ENCODE measurements around the gene TPCN2. TPM values are rescaled to one million over a fixed set of nuclear protein-coding genes. Genes with fewer than 3 reads are reported as not detected.

Gene TPCN2
- total RNA-seq, 1 donor from 2014 or later, result 6.6 TPM

DNA sequence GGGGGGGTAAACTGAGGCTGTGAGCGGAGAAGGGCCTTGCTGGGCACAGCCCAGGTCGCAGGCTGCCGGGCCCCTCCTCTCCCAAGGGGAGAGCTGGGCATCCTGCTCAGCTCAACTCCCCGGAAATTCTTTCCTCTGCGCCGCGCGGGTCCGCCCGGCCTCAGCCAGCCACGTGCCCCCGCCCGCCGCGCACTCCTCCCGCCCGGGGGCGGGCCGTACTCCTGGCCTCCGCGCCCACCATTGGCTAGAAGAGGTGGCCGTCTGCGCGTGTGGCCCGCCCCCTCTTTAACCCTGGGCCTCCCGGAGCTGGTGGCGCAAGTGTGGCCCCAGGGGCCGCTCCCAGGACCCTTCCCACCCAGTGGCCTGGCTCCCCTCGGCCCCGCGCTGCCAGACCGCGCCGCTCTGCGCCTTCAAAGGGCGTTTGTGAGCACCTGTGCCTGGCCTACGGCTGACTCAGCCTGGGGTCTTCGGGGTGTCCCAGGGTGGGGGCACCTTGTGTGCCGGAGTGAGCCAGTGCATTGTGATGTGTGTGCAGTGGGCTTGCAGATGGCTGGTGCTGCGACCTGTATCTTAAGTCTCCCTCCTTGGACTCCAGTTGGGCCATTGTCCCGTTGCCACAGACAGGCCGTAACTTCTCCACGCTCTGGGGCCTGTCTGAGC lies 37.6 kb upstream of the TPCN2 start:
- peak; percentile 63 for ATAC-seq

DNA sequence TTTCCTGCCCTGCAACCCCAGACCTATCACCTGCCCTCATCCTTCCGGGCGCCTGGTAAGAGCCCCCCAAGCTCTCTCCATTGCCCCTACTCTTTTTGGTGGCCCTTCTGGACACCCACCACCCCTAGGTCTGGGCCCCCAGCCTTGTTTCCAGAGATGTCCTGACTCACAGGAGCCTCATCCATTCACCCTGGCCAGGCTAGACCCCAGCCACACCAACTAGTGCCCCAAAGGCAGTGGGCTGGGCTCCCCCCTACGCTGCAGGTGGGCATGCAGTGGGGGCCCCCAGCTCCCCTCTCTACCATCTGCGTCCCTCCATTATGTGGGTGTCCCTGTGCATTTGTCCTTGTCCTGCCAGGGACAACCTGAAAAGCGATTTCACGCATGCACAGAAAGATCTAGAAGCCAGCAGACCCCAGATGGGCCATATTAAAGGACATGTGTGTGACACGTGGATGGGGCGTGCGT lies 37.1 kb upstream of the TPCN2 start:
- no peak for ATAC-seq

DNA sequence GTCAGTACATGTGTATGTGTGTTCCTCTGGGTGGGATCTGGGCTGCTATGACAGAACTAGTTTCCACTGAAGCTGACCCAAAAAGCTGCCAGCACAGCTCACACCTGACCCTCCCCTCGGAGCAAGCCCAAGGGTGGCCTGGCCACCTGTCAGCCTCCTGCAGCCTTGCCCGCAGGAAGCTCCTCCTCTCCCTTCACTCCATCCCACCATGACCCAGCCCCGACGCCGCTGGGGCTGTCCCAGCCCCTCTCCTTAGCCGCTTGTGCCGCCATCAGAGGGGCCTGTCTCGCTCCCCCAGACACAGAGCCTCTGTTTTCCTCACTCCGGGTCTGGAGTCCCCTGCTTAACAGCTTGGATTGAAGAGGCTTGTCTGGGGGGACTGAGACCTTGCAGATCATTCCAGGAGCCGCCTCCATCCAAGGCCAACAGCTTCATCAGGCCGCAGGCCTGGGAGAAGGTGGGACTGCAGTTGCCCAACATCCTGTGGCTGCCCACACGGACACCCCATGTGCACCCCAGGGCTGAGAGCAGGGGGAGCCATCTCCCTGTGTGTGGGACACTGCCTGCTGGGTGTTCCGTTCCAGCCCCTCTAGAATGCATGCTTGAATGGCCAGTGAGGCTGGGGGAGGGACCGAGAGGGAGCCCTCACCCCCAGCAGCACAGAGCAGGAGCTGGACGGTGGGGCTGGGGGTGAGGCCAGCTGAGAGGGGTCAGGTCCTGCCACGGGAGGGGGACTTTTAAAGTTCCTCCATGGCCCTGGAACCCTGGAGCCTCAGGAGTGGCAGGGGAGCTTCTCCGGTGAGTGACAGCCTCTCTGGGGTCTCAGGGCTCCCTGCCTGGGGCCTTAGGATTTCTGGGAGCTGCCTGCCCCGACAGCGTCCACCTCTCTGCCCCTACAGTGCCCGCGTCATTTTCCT lies 36.4 kb upstream of the TPCN2 start:
- no peak for ATAC-seq

DNA sequence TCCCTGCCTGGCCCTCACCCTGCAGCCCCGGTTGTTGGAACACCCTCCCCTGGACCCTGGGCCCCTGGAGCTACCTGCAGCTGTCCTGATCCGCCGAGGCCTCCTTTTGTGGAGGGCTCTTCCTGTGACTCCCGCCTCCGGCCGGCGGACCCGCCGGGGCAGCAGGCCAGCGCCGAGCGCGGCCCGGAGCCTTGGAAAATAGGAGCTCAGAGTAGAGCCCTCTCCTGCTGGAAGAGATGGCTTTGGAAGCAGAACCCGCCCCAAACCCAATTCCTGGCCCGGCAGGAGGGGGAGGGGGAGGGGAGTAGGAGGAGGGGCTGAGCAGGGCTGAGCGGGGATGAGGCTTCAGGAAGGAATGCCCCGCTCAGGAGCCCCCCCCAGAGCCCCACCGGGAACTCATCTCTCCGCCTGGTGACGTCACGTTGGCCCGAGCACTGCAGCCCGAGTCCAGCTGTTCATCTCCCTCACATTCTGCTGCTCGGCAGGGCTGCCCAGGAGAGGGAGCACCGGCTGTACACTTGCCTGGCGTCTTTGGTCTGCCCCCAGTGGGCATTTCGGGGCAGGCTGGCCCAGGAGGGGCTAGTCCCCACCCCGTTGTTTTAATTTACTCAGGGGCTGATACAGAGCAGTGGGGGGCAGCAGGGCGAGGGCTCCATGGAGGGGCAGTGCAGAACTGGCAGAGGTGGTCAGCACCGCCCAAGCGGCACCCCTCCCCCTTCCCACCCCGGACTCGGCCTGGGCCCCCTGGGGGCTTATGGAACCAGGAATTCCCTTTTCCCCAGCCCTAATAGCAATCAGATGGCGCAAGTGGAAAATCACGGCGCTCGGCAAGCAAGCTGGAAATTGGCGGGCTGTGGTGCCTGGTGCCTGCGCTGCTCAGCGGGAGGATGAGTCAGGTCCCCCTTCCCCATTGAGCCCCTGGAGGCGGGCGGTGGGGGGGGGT lies 35.5 kb upstream of the TPCN2 start, which contains the start of gene MRGPRF:
Gene MRGPRF, minus strand, starts transcription at position 238 of the 943 bp plus-strand sequence. CDS start 3,345 bp downstream, outside the sequence.
- ATAC-seq, result no peak

DNA sequence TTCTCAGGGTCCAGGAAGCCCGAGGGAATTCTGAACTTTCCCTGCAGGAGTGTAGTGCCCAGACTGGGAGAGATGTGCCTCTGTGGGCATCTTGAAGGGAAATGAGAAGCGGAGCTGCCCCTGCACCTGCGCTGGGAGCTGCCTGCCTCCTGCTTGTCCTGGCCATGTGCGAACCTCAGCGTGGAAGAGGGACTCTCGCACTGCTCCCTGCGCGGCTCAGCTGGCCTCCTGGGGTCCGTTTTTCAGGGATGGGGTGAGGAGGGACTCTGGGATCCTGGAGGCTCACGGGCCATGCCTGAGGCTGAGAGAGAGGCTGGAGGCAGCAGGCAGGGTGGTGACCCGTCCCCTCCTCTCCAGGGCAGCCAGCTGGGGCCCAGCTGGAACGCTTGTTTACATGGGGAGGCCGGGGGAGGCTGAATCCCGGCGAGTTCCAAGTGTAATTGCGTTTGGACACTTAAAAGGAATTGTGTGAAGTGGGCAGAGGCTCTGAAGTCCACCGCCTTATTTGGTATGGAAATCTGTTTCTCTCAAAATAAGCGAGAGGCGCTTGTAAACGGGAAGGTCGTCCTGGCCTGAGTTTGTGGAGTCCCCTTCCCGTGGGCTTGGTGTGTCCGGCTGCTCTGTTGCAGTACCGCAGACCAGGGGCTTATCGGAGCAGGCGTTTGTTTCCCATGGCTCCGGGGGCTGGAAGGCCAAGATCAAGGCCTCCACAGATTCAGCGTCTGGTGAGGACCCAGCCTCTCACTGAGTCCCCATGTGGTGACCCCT lies 34.5 kb upstream of the TPCN2 start:
- no peak for ATAC-seq

DNA sequence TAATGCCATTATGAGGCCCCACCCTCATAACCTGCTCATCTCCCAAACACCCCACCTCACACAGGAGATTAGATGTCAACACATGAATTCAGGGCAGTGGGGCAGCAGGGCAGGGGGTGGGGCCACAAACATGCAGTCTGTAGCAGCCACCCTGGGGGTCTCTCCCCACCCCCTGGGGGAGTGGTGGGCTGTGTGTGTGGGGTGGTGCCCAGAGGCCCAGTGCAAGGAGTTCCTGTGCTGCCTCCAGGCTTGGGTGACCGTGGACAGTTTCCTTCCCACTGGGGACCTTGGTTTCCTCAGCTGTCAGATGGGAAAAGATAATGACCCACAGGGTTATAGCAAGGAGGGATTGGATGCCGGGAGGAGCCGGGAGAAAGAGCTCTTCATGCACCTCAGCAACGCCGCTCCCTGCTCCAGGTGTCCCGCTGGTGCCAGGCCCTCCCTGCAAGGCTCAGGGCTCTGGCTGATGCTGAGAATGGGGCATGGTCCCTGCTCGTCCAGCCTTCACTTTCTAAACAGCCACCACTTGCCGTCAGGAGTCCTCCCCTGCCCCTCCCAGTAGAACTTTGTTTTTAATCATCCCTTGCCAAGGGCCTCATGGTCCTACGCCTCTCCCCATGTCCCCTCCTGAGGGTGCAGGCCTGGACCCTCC lies 33.7 kb upstream of the TPCN2 start:
- no peak for ATAC-seq

DNA sequence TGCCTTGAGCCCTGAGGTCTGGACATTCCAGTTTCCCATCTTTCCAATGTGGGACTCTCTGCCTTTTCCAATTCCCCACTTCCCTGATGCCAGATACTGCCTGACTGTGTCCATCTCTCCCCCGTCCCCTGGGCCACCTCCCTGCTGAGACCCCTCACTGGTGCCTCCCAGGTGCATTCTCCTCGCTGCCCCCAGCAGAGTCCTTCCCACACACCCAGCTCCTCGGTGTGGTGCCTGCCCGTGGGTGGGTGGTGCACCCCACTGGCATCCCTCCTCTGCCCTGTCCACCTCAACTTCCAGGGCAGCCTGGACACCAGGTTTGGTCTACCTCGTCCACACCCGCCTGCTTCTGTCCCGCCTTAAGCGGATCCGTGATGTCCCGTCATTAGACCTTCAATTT lies 30.8 kb upstream of the TPCN2 start:
- ATAC-seq, result no peak

DNA sequence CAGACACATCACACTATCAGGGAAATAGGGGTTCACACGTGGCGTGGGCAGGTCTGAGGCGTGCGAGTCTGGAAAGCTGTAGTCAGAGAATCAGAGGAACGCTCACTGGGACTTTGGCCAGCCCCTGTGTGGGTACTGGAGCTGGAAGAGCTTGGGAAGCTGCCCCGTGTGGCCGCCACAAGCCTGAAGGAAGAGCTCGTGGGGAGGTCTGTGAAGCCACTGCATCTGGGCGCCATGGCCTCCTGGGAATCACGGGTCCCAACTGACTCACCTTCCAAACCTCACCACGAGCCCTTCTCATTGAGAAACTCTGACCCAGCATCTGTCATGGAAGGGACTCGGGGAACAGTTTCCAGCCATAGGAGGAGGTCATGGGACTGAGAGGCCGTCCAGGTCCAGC lies 29.8 kb upstream of the TPCN2 start:
- no peak for ATAC-seq

DNA sequence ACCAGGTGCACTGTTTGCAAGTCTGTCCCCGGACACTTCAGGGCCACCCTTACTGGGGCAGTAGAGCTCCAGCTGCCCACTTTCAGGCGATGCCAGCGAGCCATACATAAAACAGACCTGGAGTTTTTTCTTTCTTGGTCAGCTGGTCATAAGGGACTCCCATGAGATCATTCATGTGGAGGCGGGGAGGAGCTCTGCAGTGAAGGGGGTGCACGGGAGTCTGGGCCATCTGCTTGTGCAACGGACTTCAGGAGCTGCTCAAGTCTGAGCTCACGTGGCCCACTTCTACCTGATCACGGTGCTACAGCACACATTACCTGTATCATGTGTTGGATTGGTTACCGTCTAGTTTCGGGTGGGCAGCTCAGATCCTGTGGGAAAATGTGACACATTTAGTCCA lies 26.5 kb upstream of the TPCN2 start:
- ATAC-seq, result no peak

DNA sequence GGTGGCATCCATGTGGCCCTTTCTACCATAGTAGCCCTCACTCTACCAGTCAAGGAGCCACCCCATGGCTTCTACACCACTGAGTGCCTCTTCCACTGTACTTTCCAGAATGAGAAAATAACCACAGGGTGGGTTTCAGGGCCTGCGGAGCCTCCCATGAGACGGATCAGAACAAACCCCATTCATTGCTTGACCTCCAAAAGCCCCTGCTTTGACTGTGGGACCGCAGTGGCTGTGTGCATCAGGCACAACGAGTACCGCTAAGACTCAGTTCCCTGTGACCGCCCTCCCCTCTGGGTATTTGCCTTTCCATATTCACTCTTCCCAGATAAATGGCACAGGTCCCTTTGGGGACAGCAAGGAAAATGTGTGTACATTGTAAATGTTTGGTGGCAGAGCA lies 24.2 kb upstream of the TPCN2 start:
- no peak for ATAC-seq

DNA sequence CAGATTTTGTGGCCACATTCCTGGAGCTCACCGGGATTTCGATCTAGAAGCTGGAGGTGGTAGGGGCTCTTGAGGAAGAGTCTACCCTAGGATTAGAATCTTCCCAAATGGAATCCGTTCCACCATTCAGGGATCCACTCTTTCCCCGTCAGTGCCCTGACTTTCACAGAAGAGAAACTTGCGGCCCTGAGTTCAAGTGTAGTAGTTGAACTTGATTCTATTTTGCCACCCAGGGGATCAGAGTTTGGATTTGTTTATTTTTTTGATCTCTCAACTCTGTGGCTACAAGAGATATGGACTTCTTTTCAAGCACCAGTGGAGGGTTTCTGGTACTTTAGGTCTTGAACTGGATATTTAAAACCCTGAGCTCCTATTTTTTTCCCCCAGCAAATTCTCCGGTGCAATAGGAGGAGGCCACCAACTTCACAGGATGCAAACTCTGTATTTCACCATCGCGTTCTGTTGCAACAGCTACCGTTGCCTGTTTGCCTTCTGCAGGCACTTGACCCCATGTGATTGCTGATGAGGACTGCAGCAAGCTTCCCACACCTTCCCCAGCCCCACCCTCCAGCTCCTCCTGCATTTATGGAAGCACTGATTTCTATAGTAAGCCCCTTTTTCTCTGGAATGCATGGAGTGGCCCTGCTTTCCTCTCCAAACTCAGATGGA lies 20.9 kb upstream of the TPCN2 start:
- ATAC-seq, result no peak

DNA sequence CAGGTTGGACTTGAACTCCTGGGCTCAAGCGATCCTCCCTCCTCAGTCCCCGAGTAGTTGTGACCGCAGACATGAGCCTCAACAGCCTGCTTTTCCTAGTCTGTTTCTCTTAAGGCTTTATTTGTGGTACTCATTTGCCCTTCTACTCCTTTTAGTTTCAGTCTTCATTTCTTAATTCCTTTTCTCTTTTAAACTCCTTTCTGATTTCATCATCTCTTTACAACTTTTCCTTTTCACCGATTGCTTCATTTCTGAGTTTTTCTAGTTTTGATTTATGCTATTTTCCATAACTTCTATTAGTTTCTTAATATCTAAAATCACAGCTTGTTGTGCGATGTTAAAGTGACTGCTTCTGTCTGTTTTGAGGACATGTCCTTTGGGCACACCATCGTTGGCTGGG lies 18.4 kb upstream of the TPCN2 start:
- no peak for ATAC-seq

DNA sequence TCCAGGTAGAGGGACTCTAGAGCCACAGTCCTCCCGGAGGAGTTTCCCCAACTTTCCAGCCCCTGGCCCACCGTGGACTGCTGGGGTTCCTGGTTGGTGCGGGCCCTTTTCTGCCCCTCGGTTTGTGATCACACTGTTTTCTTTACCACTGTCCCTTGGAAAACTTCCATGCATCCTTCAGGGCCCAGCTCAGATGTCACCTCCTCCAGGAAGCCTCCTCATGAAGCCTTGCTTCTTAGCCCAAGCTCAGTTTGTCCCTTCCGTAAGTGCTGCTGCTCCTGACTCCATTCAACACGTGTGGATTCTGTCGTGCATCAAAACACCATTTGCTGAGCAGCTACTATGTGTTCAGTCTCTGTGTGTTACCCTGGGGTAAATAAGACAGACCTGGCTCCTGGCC lies 15.9 kb upstream of the TPCN2 start:
- ATAC-seq, result no peak

DNA sequence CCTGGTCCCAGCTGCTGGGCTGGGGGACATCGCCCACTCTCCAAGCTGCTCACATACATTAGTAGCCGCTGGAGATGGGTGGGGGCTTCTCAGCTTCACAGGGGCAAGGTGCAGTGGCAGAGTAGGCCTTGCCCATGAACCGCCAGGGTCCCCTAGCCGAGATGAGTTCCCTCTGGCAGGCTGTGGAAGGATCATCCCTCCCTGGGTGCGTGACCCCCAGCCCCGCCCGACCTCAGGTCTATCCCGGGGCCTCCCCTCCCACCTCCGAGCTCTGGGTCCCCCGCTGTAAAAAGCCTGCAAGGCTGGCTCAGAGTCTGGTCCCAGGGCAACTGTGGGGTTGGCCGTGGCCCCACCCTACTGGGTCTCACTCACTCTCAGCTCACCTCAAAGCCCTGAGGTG lies 15.3 kb upstream of the TPCN2 start:
- no peak for ATAC-seq

DNA sequence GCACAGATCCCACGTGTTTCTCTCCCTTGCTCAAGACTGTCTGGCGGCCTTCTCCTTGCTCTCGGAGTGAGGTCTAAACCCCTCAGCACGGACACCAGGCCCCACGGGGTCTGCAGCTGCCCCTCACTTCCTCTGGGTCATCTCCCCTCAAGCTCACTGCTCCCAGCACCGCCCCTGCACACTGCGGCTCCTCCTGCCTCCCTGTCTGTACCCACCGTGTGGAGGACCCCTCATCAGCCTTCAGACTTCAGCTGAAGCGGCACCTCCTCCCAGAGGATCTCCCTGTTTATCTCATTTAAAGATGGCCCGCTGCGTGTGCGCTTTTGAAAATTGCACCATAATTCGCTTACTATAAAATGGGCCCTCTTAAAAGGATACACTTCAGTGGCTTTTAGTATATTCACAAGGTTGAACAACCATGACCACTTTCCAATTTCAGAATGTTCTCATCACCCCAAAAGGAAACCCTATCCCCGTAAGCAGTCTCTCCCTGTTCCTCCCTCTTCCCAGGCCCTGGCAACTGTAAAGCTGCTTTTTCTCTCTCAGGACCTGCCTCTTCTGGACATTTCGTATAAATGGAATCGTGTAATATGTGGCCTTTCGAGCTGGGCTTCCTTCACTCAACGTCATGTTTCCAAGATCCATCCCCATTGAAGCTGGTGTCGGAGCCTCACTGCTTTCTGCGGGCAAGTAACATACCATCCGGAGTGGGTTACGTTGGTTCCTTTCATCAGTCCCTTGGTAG lies 14.4 kb upstream of the TPCN2 start:
- ATAC-seq, result no peak

DNA sequence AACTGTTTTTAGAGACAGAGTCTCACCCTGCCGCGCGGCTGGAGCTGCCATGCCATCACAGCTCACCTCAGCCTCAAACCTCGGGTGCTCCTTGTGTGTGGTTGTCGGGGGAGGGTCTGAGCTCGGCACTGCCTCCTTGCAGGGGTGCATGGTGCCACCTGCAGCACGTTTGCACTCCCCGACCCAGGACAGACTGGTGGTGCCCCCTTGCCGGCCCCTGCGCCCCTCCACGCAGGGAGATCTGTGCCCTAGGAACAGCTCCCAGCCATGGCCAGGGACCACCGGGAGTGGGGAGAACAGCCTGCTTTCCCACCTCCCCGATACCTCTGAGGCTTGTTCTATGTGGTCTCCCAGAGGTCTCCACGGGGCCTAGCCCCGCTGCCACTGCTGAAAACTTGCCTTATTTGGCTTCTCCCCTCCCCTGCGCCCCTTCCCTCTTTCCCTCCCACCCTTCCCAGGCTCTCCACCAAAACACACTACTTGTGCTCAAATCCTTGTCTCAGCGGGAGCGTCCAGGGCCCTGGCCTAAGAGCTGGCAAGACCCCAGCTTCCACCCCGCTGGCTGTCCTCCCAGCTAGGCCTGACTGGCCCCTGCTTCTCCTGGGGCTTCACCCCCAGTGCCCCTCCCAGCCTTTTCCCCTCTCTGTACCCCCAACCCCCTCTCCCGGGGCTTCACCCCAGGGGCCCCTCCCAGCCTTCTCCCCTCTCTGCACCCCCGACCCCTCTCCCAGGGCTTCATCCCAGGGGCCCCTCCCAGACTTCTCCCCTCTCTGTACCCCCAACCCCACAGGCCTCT lies 13.4 kb upstream of the TPCN2 start:
- ATAC-seq, result no peak

DNA sequence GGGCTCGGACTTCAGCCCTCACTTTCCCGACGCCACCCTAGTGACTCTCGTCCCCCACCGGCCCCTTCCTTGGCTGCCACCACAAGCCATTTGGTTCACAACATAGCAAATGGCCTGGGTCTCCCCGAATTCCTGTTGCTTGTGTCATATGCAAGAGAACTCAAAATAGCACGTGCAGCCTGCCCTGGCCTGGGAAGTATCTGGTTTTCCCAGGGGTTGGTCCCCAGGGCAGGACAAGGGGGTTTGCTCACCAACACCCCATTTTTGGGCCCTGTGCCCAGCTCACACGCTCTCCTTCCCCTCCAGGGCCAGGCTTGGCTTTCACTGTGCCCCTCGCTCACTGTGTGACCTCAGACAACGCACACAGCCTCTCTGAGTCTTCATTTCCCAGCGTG lies 12.8 kb upstream of the TPCN2 start:
- ATAC-seq, result no peak

DNA sequence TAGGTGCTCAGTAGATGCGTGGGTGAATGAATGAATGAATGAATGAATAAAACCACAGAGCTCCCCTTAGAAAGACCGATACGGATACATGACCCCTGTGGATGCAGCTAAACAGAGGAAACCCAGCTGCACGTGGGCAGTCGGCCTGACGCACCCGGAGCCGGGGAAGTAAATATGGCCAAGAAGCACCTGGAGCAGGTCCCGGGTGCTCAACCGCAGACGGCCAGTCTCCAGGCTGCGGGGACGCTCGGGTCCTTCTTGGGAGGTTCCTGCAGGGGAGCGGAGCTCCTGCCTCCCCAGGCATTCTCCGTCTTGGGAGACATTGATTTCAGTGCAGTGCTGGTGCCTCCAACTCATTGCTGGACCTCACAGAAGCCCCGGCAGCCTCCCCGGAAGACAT lies 11.7 kb upstream of the TPCN2 start:
- no peak for ATAC-seq

DNA sequence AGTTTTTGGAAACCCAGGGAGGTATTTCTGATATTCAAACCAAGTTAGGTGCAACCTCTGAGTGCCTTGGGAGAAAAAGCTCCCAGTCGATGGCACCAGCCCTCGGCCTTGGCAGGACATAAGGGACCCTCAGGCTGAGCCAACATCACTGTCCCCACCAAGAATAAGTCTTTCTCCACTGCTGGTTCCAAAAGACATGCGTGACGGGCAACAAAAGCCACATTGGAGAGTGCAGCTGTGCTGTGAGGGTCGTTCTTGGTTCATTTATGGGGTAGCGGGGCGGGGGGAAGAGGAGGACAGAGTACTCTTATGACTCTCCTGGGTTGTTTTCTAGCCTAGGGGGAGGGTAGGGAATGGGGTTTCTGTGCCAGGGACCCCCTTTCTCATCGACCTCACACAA lies 11.2 kb upstream of the TPCN2 start:
- no peak for ATAC-seq
